HEK293 (cell line): ENCODE data around the gene NFKBIZ.

Source experiments
- CTCF ChIA-PET: fragments of 350-600 bp; formaldehyde crosslinking; extraction: SDS; loops from one replicate; lab custom pipeline; 2021; ENCODE audit warnings: antibody characterized with exemption; lab: Yijun Ruan, JAX
- POLR2A ChIA-PET: fragments of 300-600 bp; formaldehyde crosslinking; extraction: SDS; loops from one replicate; lab custom pipeline; 2020; ENCODE audit warnings: antibody characterized with exemption, inconsistent platforms; lab: Yijun Ruan, JAX
- H3K27ac ChIP-seq: fragments of 200-500 bp; sonication (Bioruptor generic); 2 replicates; pipeline ENCODE4 v1.5.1; 2014; ENCODE audit warnings: low read depth, low read length, control low read depth, inconsistent platforms; ENCODE audit errors: extremely low read depth
- H3K36me3 ChIP-seq, 2 experiments: fragments of 200-500 bp in 1 of 2; sonication (Bioruptor generic) in 1 of 2; 1 replicate in 1 of 2; 2 replicates in 1 of 2; pipeline ENCODE4 v1.5.1; 2014 to 2017; ENCODE audit warnings: inconsistent platforms in 2 of 2, low read length in 2 of 2; ENCODE audit not compliant: control insufficient read depth in 2 of 2, insufficient read depth in 1 of 2
- H3K4me1 ChIP-seq: fragments of 200-500 bp; sonication (Bioruptor generic); 2 replicates; pipeline ENCODE4 v1.5.1; 2014; ENCODE audit warnings: mild to moderate bottlenecking, low read length, inconsistent platforms; ENCODE audit not compliant: control insufficient read depth, insufficient read depth
- H3K4me3 ChIP-seq: 2 replicates; pipeline ENCODE4 v1.5.1; 2011; ENCODE audit warnings: low read depth, mild to moderate bottlenecking, control low read depth, low read length, moderate library complexity
- H3K9me3 ChIP-seq: fragments of 200-500 bp; sonication (Bioruptor generic); 2 replicates; pipeline ENCODE4 v1.5.1; 2014; ENCODE audit warnings: low read depth, low read length, inconsistent platforms; ENCODE audit not compliant: control insufficient read depth, insufficient read depth
- BCL11B ChIP-seq: fragments of 450-650 bp; formaldehyde crosslinking; IDR thresholded peaks from 2 replicates; pipeline ENCODE4 v1.5.1; 2016; ENCODE audit warnings: low read depth, missing biosample characterization, missing genetic modification characterization
- ZFP3 ChIP-seq: fragments of 450-650 bp; formaldehyde crosslinking; IDR thresholded peaks from 2 replicates; pipeline ENCODE4 v1.5.1; 2016; ENCODE audit warnings: low read depth, missing biosample characterization, missing genetic modification characterization
- ZFP69B ChIP-seq: fragments of 450-650 bp; formaldehyde crosslinking; IDR thresholded peaks from 2 replicates; pipeline ENCODE4 v1.5.1; 2016; ENCODE audit warnings: missing biosample characterization, missing genetic modification characterization
- ZIC2 ChIP-seq: fragments of 450-650 bp; formaldehyde crosslinking; IDR thresholded peaks from 2 replicates; pipeline ENCODE4 v1.5.1; 2016; ENCODE audit warnings: missing biosample characterization, missing genetic modification characterization
- ZNF157 ChIP-seq: fragments of 450-650 bp; formaldehyde crosslinking; IDR thresholded peaks from 2 replicates; pipeline ENCODE4 v1.5.1; 2016; ENCODE audit warnings: missing biosample characterization, missing genetic modification characterization
- ZNF239 ChIP-seq: fragments of 450-650 bp; formaldehyde crosslinking; IDR thresholded peaks from 2 replicates; pipeline ENCODE4 v1.5.1; 2016; ENCODE audit warnings: missing biosample characterization, missing genetic modification characterization
- ZNF248 ChIP-seq: fragments of 450-650 bp; formaldehyde crosslinking; IDR thresholded peaks from 2 replicates; pipeline ENCODE4 v1.5.1; 2017; ENCODE audit warnings: missing biosample characterization, missing genetic modification characterization
- ZNF274 ChIP-seq, 2 experiments: fragments of 200-500 bp in 1 of 2; fragments of 450-650 bp in 1 of 2; sonication (Bioruptor generic) in 1 of 2; formaldehyde crosslinking in 1 of 2; IDR thresholded peaks; 2 replicates each; pipeline versions ENCODE4 v1.5.1 to v1.6.1; 2014 to 2016; ENCODE audit warnings: borderline replicate concordance in 1 of 2, inconsistent platforms in 1 of 2, low read length in 1 of 2, missing biosample characterization in 1 of 2, missing genetic modification characterization in 1 of 2
- ZNF366 ChIP-seq: fragments of 450-650 bp; formaldehyde crosslinking; conservative IDR thresholded peaks from 2 replicates; pipeline ENCODE4 v1.5.1; 2016; ENCODE audit warnings: missing biosample characterization, missing genetic modification characterization
- ZNF530 ChIP-seq: fragments of 450-650 bp; formaldehyde crosslinking; IDR thresholded peaks from 2 replicates; pipeline ENCODE4 v1.5.1; 2016; ENCODE audit warnings: low read depth, missing biosample characterization, missing genetic modification characterization
- ZNF560 ChIP-seq: fragments of 450-650 bp; formaldehyde crosslinking; IDR thresholded peaks from 2 replicates; pipeline ENCODE4 v1.5.1; 2017; ENCODE audit warnings: missing biosample characterization, missing genetic modification characterization, borderline replicate concordance
- ZNF837 ChIP-seq: fragments of 450-650 bp; formaldehyde crosslinking; IDR thresholded peaks from 2 replicates; pipeline ENCODE4 v1.5.1; 2016; ENCODE audit warnings: missing biosample characterization, missing genetic modification characterization
- TF ChIP-seq, protein P1 (sequence below): fragments of 450-650 bp; formaldehyde crosslinking; IDR thresholded peaks from 2 replicates; pipeline ENCODE4 v1.5.1; 2016; ENCODE audit warnings: missing biosample characterization, missing genetic modification characterization
- TF ChIP-seq, protein P2 (sequence below): fragments of 450-650 bp; formaldehyde crosslinking; IDR thresholded peaks from 2 replicates; pipeline ENCODE4 v1.5.1; 2016; ENCODE audit warnings: missing biosample characterization, missing genetic modification characterization
- TF ChIP-seq, protein P3 (sequence below): fragments of 450-650 bp; formaldehyde crosslinking; IDR thresholded peaks from 2 replicates; pipeline ENCODE4 v1.5.1; 2016; ENCODE audit warnings: missing biosample characterization, missing genetic modification characterization
- TF ChIP-seq, protein P4 (sequence below): fragments of 450-650 bp; formaldehyde crosslinking; IDR thresholded peaks from 2 replicates; pipeline ENCODE4 v1.5.1; 2016; ENCODE audit warnings: missing biosample characterization, missing genetic modification characterization
- TF ChIP-seq, protein P5 (sequence below): fragments of 450-650 bp; formaldehyde crosslinking; IDR thresholded peaks from 2 replicates; pipeline ENCODE4 v1.5.1; 2016; ENCODE audit warnings: missing biosample characterization, missing genetic modification characterization

NFKBIZ gene

DNA sequence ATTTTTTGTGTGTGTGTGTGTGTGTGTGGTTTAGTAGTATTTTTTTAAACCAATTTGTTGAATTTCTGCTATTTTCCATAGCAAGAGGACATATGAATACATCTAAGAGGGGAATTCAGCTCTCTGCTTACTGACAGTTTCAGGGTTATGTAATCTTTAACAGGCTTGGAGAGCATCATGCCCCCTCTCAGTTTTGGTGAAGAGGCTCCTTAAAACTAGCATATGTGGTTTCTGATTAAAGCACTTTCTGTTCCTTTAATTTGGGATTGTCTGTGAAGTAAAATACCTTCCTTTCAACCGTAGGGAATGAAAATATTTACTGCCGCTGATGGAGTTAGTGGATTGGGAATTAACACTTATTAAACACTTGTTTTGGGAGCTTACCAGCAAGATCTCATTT lies 19.4 kb upstream of the NFKBIZ start (continued):
- TF ChIP-seq ZIC2 (no peak), BCL11B (tag by site-specific recombination) (no peak)

DNA sequence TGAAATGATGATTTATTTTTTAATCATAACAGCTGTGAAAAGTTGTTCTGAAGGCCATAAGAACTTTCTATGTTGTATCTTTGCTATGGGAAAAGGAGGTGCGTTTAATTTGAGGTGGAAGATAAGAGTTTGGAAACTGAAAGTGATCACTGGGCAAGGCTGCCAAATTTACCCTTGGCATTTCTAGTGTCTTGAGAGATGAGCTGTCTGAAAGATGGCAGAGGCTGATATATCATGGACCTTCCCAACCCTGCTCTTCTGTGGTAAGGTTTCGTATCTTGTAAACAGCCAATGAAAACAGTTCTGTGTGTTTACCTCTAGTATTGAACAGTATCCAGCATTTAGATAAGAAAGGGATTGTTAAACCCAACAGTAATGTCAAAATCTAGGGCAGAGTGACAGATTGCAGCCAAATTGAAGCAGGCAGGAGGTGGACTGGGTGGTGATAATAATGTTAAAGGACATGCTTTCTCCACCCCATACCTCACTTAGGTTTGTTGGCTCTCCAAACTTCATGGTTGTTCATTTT lies 15.8 kb upstream of the NFKBIZ start:
- CTCF ChIA-PET, result interaction anchor here (0.8 kb wide), 1 partner anchor 72 kb away, joined by 4 read pairs; no protein-coding TSS in a partner anchor
- no peak overlapping the region for H3K4me3 ChIP-seq
- TF ChIP-seq ZNF837 (tag by site-specific recombination) (no peak), ZNF274 (IDR thresholded peaks at IDR 0.05; ENCODE audit: low read length) (no peak), ZNF274 (tag by site-specific recombination; IDR thresholded peaks at IDR 0.05; ENCODE audit: borderline replicate concordance) (no peak), ZFP3 (tag by site-specific recombination) (no peak), ZNF248 (tag by site-specific recombination) (no peak), ZFP69B (no peak), ZNF366 (no peak), ZNF560 (tag by site-specific recombination) (no peak), ZNF157 (tag by site-specific recombination) (no peak), ZNF239 (tag by site-specific recombination) (no peak), ZNF530 (tag by site-specific recombination) (no peak)
- TF ChIP-seq, protein P1, sequence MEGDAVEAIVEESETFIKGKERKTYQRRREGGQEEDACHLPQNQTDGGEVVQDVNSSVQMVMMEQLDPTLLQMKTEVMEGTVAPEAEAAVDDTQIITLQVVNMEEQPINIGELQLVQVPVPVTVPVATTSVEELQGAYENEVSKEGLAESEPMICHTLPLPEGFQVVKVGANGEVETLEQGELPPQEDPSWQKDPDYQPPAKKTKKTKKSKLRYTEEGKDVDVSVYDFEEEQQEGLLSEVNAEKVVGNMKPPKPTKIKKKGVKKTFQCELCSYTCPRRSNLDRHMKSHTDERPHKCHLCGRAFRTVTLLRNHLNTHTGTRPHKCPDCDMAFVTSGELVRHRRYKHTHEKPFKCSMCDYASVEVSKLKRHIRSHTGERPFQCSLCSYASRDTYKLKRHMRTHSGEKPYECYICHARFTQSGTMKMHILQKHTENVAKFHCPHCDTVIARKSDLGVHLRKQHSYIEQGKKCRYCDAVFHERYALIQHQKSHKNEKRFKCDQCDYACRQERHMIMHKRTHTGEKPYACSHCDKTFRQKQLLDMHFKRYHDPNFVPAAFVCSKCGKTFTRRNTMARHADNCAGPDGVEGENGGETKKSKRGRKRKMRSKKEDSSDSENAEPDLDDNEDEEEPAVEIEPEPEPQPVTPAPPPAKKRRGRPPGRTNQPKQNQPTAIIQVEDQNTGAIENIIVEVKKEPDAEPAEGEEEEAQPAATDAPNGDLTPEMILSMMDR, result no peak
- TF ChIP-seq, protein P2, sequence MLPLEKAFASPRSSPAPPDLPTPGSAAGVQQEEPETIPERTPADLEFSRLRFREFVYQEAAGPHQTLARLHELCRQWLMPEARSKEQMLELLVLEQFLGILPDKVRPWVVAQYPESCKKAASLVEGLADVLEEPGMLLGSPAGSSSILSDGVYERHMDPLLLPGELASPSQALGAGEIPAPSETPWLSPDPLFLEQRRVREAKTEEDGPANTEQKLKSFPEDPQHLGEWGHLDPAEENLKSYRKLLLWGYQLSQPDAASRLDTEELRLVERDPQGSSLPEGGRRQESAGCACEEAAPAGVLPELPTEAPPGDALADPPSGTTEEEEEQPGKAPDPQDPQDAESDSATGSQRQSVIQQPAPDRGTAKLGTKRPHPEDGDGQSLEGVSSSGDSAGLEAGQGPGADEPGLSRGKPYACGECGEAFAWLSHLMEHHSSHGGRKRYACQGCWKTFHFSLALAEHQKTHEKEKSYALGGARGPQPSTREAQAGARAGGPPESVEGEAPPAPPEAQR (tag by site-specific recombination), result no peak
- TF ChIP-seq, protein P3, sequence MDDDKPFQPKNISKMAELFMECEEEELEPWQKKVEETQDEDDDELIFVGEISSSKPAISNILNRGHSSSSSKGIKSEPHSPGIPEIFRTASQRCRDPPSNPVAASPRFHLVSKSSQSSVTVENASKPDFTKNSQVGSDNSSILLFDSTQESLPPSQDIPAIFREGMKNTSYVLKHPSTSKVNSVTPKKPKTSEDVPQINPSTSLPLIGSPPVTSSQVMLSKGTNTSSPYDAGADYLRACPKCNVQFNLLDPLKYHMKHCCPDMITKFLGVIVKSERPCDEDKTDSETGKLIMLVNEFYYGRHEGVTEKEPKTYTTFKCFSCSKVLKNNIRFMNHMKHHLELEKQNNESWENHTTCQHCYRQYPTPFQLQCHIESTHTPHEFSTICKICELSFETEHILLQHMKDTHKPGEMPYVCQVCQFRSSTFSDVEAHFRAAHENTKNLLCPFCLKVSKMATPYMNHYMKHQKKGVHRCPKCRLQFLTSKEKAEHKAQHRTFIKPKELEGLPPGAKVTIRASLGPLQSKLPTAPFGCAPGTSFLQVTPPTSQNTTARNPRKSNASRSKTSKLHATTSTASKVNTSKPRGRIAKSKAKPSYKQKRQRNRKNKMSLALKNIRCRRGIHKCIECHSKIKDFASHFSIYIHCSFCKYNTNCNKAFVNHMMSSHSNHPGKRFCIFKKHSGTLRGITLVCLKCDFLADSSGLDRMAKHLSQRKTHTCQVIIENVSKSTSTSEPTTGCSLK (tag by site-specific recombination), result no peak
- TF ChIP-seq, protein P4, sequence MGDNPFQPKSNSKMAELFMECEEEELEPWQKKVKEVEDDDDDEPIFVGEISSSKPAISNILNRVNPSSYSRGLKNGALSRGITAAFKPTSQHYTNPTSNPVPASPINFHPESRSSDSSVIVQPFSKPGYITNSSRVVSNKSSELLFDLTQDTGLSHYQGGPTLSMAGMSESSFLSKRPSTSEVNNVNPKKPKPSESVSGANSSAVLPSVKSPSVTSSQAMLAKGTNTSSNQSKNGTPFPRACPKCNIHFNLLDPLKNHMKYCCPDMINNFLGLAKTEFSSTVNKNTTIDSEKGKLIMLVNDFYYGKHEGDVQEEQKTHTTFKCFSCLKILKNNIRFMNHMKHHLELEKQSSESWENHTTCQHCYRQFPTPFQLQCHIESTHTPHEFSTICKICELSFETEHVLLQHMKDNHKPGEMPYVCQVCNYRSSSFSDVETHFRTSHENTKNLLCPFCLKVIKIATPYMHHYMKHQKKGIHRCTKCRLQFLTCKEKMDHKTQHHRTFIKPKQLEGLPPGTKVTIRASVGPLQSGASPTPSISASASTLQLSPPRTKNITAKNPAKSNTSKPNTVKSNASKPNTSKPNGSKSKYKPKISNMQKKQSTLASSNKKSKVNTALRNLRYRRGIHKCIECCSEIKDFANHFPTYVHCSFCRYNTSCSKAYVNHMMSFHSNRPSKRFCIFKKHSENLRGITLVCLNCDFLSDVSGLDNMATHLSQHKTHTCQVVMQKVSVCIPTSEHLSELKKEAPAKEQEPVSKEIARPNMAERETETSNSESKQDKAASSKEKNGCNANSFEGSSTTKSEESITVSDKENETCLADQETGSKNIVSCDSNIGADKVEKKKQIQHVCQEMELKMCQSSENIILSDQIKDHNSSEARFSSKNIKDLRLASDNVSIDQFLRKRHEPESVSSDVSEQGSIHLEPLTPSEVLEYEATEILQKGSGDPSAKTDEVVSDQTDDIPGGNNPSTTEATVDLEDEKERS, result no peak
- TF ChIP-seq, protein P5, sequence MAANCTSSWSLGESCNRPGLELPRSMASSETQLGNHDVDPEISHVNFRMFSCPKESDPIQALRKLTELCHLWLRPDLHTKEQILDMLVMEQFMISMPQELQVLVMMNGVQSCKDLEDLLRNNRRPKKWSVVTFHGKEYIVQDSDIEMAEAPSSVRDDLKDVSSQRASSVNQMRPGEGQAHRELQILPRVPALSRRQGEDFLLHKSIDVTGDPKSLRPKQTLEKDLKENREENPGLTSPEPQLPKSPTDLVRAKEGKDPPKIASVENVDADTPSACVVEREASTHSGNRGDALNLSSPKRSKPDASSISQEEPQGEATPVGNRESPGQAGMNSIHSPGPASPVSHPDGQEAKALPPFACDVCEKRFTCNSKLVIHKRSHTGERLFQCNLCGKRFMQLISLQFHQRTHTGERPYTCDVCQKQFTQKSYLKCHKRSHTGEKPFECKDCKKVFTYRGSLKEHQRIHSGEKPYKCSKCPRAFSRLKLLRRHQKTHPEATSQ (tag by site-specific recombination), result no peak
- TF ChIP-seq, all 188 proteins: peak for 0
- Histone ChIP-seq H3K27ac (no peak overlapping the region), H3K4me1 (no peaks in the 10 kb centered on the region), H3K9me3 (no peaks in the 10 kb centered on the region), H3K36me3 (no peaks in the 10 kb centered on the region)
- POLR2A ChIA-PET, result interaction anchor here (1.0 kb wide), 1 partner anchor 16 kb away, joined by 3 read pairs; the partner anchor contains the start of gene NFKBIZ
